Breast epithelium (tissue), 4 donors: ENCODE data around the gene FIG4. TPM values are rescaled to one million over a fixed set of nuclear protein-coding genes. Genes with fewer than 3 reads are reported as not detected.

Source experiments
- DNase-seq, 2 donors: peaks; one replicate each; pipeline ENCODE4 v3.0.0-alpha.2; 2019; ENCODE audit warnings: low spot score in 2 of 2
- H3K27ac ChIP-seq, 2 donors: fragments of 200-600 bp; sonication (generic) in 1 of 2; one replicate each; pipeline ENCODE4 v1.5.1; 2016 to 2019; ENCODE audit warnings: mild to moderate bottlenecking in 1 of 2
- H3K27me3 ChIP-seq, 2 donors: fragments of 200-600 bp; sonication (generic) in 1 of 2; one replicate each; pipeline versions ENCODE4 v1.5.1 to v1.6.0; 2017 to 2019; ENCODE audit warnings: control low read depth in 1 of 2, mild to moderate bottlenecking in 1 of 2
- H3K36me3 ChIP-seq: fragments of 200-600 bp; one replicate; pipeline ENCODE4 v1.5.1; 2019
- H3K4me1 ChIP-seq, 2 donors: fragments of 200-600 bp; sonication (generic); one replicate each; pipeline ENCODE4 v1.5.1; 2016 to 2019; ENCODE audit warnings: control low read depth in 1 of 2
- H3K4me3 ChIP-seq, 3 donors: fragments of 200-600 bp; sonication (generic); 1 replicate in 2 of 3; 2 replicates in 1 of 3; pipeline ENCODE4 v1.5.1; 2016 to 2019; ENCODE audit warnings: mild to moderate bottlenecking in 3 of 3, moderate library complexity in 2 of 3
- H3K9me3 ChIP-seq, 2 donors: fragments of 200-600 bp; sonication (generic) in 1 of 2; one replicate each; pipeline ENCODE4 v1.5.1; 2016 to 2019; ENCODE audit warnings: control low read depth in 1 of 2
- POLR2A ChIP-seq: fragments of 450-650 bp; IDR thresholded peaks from one replicate; pipeline ENCODE4 v1.6.1; 2016; ENCODE audit warnings: antibody characterized with exemption, mild to moderate bottlenecking, moderate library complexity
- POLR2AphosphoS5 ChIP-seq, 3 donors: sonication (generic); formaldehyde crosslinking; IDR thresholded peaks; one replicate each; pipeline ENCODE4 v1.6.1; 2017; ENCODE audit warnings: antibody characterized with exemption in 3 of 3
- intact Hi-C: fragments of 100-400 bp; cut with DNase I; formaldehyde crosslinking; loops from one replicate; pipeline ENCODE4 v1.15.1; 2023; ENCODE audit warnings: low total_unique reads
- total RNA-seq, 3 donors: library from RNA; depleted of rRNA; stranded (reverse); fragments of >200 nt; gene quantifications; one replicate each; pipeline ENCODE4 v1.1.0, GENCODE V29; 2016
- TF ChIP-seq, protein P1 (sequence below), 3 donors: fragments of 450-650 bp; IDR thresholded peaks; one replicate each; pipeline ENCODE4 v1.5.1; 2016 to 2017; ENCODE audit warnings: antibody characterized with exemption in 3 of 3, mild to moderate bottlenecking in 3 of 3, moderate library complexity in 3 of 3

Gene FIG4
- total RNA-seq, 3 donors from 2014 or later, result 18.2 to 29.6 (median 18.4) TPM

DNA sequence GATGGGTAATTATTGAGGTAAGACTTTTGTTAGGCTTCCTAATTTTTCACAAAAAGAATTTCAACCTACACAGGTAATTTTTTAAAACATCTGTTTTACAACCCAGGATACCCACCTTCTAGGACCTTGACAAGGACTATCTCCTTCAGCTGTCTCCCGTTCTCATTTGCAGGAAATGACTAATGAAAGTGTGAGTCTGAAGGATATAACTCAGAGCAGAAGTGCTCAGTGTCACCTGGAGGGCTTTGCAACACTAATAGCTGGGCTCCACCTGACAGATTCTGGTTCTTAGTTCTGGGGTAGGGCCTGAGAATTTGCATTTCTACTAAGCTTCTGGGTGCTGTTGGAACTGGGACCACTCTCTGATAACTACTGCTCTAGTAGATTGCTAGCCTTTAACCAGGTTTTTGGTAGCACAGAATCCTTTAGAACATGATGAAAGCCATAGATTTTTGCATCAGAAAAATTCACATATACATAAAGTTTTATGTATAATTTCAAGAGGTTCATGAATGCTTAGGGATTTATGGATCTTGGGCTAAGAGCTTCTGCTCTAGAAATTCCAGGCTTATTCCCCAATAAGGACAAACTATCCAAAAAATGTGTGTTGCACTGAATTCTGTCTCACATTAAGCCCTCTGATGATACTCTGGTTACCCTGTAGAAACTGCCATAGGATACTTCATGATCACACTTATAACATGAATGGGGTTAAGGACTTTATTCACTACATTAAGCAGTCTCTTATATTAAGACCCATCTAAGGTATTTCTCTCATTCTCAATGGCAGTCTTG lies 30.4 kb upstream of the FIG4 start:
- Histone ChIP-seq H3K9me3 (no peaks in the 10 kb centered on the region), H3K4me3 (no peak overlapping the region), H3K36me3 (no peaks in the 10 kb centered on the region), H3K4me1 (no peaks in the 10 kb centered on the region), H3K27me3 (no peaks in the 10 kb centered on the region), H3K27ac (no peak overlapping the region)
- TF ChIP-seq POLR2A (no peak), POLR2AphosphoS5 (IDR thresholded peaks at IDR 0.05) (no peak)
- TF ChIP-seq, protein P1, sequence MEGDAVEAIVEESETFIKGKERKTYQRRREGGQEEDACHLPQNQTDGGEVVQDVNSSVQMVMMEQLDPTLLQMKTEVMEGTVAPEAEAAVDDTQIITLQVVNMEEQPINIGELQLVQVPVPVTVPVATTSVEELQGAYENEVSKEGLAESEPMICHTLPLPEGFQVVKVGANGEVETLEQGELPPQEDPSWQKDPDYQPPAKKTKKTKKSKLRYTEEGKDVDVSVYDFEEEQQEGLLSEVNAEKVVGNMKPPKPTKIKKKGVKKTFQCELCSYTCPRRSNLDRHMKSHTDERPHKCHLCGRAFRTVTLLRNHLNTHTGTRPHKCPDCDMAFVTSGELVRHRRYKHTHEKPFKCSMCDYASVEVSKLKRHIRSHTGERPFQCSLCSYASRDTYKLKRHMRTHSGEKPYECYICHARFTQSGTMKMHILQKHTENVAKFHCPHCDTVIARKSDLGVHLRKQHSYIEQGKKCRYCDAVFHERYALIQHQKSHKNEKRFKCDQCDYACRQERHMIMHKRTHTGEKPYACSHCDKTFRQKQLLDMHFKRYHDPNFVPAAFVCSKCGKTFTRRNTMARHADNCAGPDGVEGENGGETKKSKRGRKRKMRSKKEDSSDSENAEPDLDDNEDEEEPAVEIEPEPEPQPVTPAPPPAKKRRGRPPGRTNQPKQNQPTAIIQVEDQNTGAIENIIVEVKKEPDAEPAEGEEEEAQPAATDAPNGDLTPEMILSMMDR (IDR thresholded peaks at IDR 0.05), result no peak
- intact Hi-C loops, result loop anchor here (5.0 kb wide), 1 partner anchor 1623 kb away; no protein-coding TSS in a partner anchor
- DNase-seq, result no peak

DNA sequence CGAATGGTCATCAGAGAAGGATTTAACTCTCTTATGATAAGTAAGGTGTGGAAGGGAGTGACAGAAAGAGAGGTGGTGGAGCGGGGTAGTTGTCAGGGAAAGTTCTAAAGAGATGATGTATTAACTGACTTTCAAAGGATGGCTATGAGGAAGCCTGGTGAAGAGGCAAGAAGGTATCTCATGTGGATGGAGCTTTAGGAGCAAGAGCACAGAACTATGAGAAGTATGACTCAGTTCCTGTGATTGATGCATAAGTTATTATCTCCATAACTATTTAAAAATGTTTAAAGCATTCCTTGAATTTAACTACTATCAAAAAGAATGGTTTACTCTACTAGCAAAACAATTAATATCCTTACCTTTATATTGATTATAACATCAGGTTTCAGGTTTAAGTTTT lies 28.9 kb upstream of the FIG4 start:
- Histone ChIP-seq H3K4me3 (no peak overlapping the region), H3K27me3 (no peaks in the 10 kb centered on the region), H3K9me3 (no peaks in the 10 kb centered on the region), H3K27ac (no peak overlapping the region), H3K4me1 (no peaks in the 10 kb centered on the region), H3K36me3 (no peaks in the 10 kb centered on the region)
- intact Hi-C loops, result loop anchor here (5.0 kb wide), 1 partner anchor 1625 kb away; no protein-coding TSS in a partner anchor
- DNase-seq, result no peak
- no peak for TF ChIP-seq POLR2A
- TF ChIP-seq, protein P1 (IDR thresholded peaks at IDR 0.05), result no peak

DNA sequence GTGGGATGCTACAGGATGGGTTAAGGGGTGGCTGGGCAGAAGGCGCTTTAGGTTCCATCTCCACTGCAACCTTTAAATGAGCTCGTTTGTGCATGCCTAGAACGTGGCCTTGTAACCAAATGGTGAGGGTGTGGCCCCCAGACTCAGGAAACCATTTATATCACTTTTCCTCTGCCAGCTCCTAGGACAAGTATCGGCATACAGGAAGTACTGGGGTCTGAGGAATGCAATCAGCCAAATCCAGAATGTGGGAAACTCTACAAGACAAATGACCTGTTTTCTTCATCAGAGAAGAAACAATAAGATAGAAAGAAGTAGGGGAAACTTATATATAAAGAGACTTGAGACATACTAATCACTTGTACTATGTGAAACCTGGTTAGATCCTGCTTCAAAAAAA lies 21.3 kb upstream of the FIG4 start:
- intact Hi-C loops, result no loop called here
- DNase-seq, result no peak
- H3K4me3 ChIP-seq, result no peak overlapping the region

DNA sequence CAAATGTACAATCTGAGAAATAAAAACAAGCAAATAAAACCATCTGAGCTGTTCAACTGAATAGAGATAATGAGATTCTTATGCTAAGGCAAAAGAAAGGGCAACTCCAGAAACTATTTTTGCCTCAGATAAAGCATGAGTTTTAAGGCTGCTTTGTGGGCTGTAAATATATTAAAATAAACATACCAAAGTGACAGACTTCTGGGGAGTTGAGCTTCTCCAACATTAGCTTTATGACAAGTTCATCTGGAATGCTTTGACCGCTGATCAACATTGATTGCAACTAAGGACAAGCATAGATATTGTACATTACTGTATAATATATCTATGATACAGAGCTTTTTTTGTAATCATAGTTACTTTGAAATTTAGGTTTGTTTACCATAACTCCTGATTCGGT lies 19.4 kb upstream of the FIG4 start:
- Histone ChIP-seq H3K36me3 (no peaks in the 10 kb centered on the region), H3K4me3 (no peak overlapping the region), H3K27ac (no peak overlapping the region), H3K9me3 (no peaks in the 10 kb centered on the region), H3K4me1 (no peaks in the 10 kb centered on the region), H3K27me3 (no peaks in the 10 kb centered on the region)
- no peak for DNase-seq
- TF ChIP-seq, protein P1 (IDR thresholded peaks at IDR 0.05), result no peak
- TF ChIP-seq POLR2A (no peak), POLR2AphosphoS5 (IDR thresholded peaks at IDR 0.05) (no peak)
- intact Hi-C loops, result no loop called here

More for the DNA sequence above, 21.3 kb upstream of the FIG4 start:
- TF ChIP-seq POLR2AphosphoS5 (IDR thresholded peaks at IDR 0.05) (no peak), POLR2A (no peak)
- TF ChIP-seq, protein P1 (IDR thresholded peaks at IDR 0.05), result no peak
- no peaks in the 10 kb centered on the region for H3K27me3 ChIP-seq
- no peaks in the 10 kb centered on the region for H3K9me3 ChIP-seq
- no peaks in the 10 kb centered on the region for H3K36me3 ChIP-seq
- H3K4me1 ChIP-seq, result no peaks in the 10 kb centered on the region
- no peak overlapping the region for H3K27ac ChIP-seq

DNA sequence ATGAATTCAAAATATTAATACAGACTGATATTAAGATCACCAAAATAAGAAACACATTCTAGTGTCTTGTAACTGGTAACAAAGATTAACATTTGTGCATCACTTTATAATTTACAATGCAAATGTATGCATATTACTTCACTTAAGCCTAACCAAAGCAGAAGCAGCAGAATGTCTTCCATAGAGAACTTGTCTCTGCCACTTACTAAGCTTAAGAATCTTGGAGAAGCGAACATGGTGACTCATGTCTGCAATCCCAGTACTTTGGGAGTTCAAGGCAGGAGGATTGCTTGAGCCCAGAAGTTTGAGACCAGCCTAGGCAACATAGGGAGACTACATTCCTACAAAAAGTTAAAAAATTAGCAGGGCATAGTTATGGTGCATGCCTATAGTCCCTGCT lies 18.9 kb upstream of the FIG4 start:
- no peak overlapping the region for H3K27ac ChIP-seq
- no peaks in the 10 kb centered on the region for H3K9me3 ChIP-seq
- H3K36me3 ChIP-seq, result no peaks in the 10 kb centered on the region
- H3K4me1 ChIP-seq, result no peaks in the 10 kb centered on the region
- intact Hi-C loops, result no loop called here
- H3K27me3 ChIP-seq, result no peaks in the 10 kb centered on the region
- no peak for TF ChIP-seq POLR2A
- TF ChIP-seq, protein P1 (IDR thresholded peaks at IDR 0.05), result no peak
- TF ChIP-seq POLR2AphosphoS5 (IDR thresholded peaks at IDR 0.05), result no peak
- DNase-seq, result no peak
- no peak overlapping the region for H3K4me3 ChIP-seq
